GM12875 (cell line): ENCODE data around the gene WNK2.
"Not testable (repeated sequence)": the region's sequence is repeated elsewhere in the genome, so short reads cannot be mapped to it uniquely, and the experiment has no call there.

Experiments used
- H3K4me3 ChIP-seq: one replicate; pipeline ENCODE4 v1.5.1; 2011; ENCODE audit warnings: low read depth, low read length, control low read depth
- CTCF ChIP-seq: IDR thresholded peaks from 2 replicates; pipeline ENCODE4 v1.5.1; 2011; ENCODE audit warnings: low read depth, mild to moderate bottlenecking, control low read depth, inconsistent platforms, low read length, moderate library complexity, borderline replicate concordance; ENCODE audit not compliant: insufficient read depth

Gene WNK2

DNA sequence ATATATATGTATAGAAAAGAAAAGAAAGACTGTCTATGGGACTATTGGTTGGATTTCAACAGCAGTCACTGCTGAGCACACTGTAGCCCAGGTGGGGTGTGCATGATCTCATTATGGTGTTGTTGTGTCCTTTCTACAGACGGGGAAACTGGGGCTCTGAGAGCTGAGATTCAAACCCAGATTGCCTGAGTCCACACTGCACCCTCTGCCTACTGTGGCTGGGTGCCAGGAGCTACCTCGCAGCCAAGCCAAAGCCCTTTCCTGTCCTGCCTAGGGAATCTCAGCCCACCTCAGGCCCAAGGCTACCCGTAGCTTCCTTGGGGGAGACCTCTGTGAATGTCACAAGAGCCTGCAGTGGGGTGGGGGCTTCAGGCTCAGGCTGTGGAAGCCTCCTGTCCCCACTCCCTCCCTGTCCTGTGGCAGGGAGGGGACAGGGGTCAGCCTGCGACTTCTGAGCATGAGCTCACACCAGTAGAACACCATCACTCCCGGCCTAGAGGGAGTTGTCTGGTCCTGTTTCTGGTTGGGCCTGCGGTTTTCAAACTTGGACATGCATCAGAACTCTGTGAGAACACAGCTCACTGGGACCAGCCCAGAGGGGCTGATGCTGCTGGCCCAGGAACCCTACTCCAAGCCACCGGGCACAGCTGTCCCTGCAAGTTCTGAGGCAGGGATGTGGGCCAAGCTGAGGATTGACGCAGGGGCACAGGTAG, 42.0 kb upstream of the WNK2 start:
- TF ChIP-seq CTCF, result no peak
- no peak overlapping the region for H3K4me3 ChIP-seq

DNA sequence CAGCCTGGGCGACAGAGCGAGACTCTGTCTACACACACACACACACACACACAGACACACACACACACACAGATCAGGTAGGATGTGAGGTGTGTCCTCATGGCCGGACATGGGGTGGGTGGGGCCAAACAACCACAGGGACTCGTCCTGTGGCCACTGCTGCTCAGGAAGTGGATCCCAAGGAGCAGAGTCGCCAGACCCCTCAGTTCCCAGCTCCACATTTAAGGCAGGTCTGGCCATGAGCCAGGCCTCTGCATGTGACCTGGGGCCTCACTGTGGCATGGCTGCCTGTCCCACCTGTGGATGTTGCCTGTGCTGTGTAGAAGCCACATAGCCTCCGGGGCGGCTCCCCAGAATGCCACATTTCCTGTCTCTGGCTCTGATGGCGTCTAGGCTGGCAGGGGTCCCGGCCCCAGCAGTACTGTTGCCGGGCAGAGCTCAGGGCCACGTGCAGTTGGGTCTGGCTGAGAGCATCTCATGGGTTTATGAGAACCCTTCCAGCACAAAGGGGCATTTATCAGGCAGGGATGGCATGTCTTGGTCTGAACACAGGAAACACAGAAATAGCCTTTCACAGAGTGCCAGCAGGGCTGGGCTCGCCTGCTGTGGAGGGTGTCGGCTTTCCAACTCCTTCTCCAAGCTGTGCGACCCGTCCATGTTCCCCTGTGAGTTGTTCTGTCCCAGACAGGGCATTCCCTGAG, 40.0 kb upstream of the WNK2 start:
- TF ChIP-seq CTCF, result no peak
- no peak overlapping the region for H3K4me3 ChIP-seq

DNA sequence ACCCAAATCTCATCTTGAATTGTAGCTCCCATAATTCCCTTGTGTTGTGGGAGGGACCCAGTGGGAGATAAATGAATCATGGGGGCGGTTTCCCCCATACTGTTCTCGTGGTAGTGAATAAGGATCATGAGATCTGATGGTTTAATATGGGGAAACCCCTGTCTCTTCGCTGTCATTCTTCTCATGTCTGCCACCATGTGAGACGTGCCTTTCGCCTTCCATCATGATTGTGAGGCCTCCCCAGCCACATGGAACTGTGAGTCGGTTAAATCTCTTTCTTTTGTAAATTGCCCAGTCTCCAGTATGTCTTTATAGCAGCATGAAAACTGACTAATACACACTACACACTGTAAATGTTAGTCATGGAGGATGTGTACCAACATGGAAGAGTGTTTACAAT, 37.2 kb upstream of the WNK2 start:
- H3K4me3 ChIP-seq, result not testable (repeated sequence)

DNA sequence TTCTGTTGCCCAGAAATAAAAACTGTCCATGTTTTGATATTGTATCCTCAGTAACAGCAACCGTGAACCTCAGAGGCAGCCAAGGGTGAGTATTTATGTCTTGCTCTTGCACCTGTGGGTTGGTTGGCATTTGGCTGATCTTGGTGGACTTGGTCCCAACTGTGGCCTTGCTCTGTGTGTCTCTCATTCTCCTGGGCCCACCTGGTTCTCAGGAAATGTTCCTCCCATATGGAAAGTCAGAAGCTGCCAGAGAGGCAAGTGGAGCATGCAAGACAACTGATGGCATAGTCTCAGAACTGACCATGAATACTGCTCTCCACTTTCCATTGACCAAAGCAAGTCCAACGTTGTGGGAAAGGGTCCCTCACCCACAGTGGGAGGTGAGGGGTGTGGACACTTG, 36.3 kb upstream of the WNK2 start:
- TF ChIP-seq CTCF, result no peak

GRCh38 chr9:93148721-93149120, 35.2 kb upstream of the WNK2 start:
- H3K4me3 ChIP-seq, result no peak overlapping the region
- no peak for TF ChIP-seq CTCF

More for the DNA sequence above, 36.3 kb upstream of the WNK2 start:
- H3K4me3 ChIP-seq, result no peak overlapping the region

GRCh38 chr9:93149361-93149760, 34.6 kb upstream of the WNK2 start:
- no peak for TF ChIP-seq CTCF
- no peak overlapping the region for H3K4me3 ChIP-seq

- TF ChIP-seq CTCF, result no peak
- H3K4me3 ChIP-seq, result no peak overlapping the region
Observed at GRCh38 chr9:93151097-93151784, 32.7 kb upstream of the WNK2 start.
